Transverse colon (tissue), 4 donors: ENCODE results near the gene ST3GAL6.

Source experiments
- CTCF ChIP-seq, 5 experiments: fragments of 200-600 bp in 3 of 5; fragments of 450-650 bp in 2 of 5; sonication (generic) in 3 of 5; IDR thresholded peaks; 1 replicate in 2 of 5; 2 replicates in 3 of 5; pipeline ENCODE4 v1.5.1; 2016 to 2017; ENCODE audit warnings: antibody characterized with exemption in 5 of 5, inconsistent platforms in 3 of 5, mild to moderate bottlenecking in 2 of 5, moderate library complexity in 1 of 5
- EP300 ChIP-seq: sonication (generic); formaldehyde crosslinking; IDR thresholded peaks from one replicate; pipeline ENCODE4 v1.6.1; 2017; ENCODE audit warnings: antibody characterized with exemption, low read depth
- POLR2A ChIP-seq: fragments of 450-650 bp; IDR thresholded peaks from one replicate; pipeline ENCODE4 v1.6.1; 2016; ENCODE audit warnings: antibody characterized with exemption, mild to moderate bottlenecking, moderate library complexity
- POLR2AphosphoS5 ChIP-seq, 3 donors: sonication (generic); formaldehyde crosslinking; IDR thresholded peaks; one replicate each; pipeline ENCODE4 v1.6.1; 2016; ENCODE audit warnings: antibody characterized with exemption in 3 of 3

GRCh38 chr3:98726084-98726483, 37.1 kb upstream of the ST3GAL6 start:
- TF ChIP-seq EP300 (no peak), CTCF (IDR thresholded peaks at IDR 0.05) (no peak), POLR2AphosphoS5 (IDR thresholded peaks at IDR 0.05) (no peak), POLR2A (no peak)
